ENCODE results near the gene STRN3.
"Not testable (repeated sequence)": the region's sequence is repeated elsewhere in the genome, so short reads cannot be mapped to it uniquely, and the experiment has no call there.

STRN3 gene

GRCh38 chr14:31068235-31068634, 42.1 kb upstream of the STRN3 start:
- no peak for TF ChIP-seq CTCF (IDR thresholded peaks at IDR 0.05; ENCODE audit: low read depth, low read length)
- no peak for DNase-seq
- H3K4me3 ChIP-seq (ENCODE audit: low read depth, low read length), result no peak overlapping the region
- no peaks in the 10 kb centered on the region for H3K27me3 ChIP-seq
- H3K36me3 ChIP-seq, result no peaks in the 10 kb centered on the region
- no peaks in the 10 kb centered on the region for H3K4me1 ChIP-seq
- no peaks in the 10 kb centered on the region for H3K9me3 ChIP-seq

- H3K36me3 ChIP-seq; H3K9me3 ChIP-seq; H3K4me1 ChIP-seq; H3K4me3 ChIP-seq (ENCODE audit: low read depth, low read length); DNase-seq; H3K27me3 ChIP-seq: not testable (repeated sequence)
Observed at GRCh38 chr14:31062908-31063307, 36.7 kb upstream of the STRN3 start.

- H3K4me1 ChIP-seq, result no peaks in the 10 kb centered on the region
- H3K4me3 ChIP-seq (ENCODE audit: low read depth, low read length), result no peak overlapping the region
- no peak for TF ChIP-seq CTCF (IDR thresholded peaks at IDR 0.05; ENCODE audit: low read depth, low read length)
- no peaks in the 10 kb centered on the region for H3K36me3 ChIP-seq
- DNase-seq, result no peak
- no peaks in the 10 kb centered on the region for H3K27me3 ChIP-seq
- no peaks in the 10 kb centered on the region for H3K9me3 ChIP-seq
Observed at GRCh38 chr14:31060253-31060875, 34.2 kb upstream of the STRN3 start.

- Histone ChIP-seq H3K27me3 (no peaks in the 10 kb centered on the region), H3K4me3 (ENCODE audit: low read depth, low read length) (no peak overlapping the region), H3K4me1 (no peaks in the 10 kb centered on the region), H3K9me3 (no peaks in the 10 kb centered on the region), H3K36me3 (no peaks in the 10 kb centered on the region)
- peak; percentile 10 for DNase-seq
- TF ChIP-seq CTCF (IDR thresholded peaks at IDR 0.05; ENCODE audit: low read depth, low read length), result no peak
Observed at GRCh38 chr14:31059152-31059924, 33.2 kb upstream of the STRN3 start.

GRCh38 chr14:31057701-31058364, 31.7 kb upstream of the STRN3 start:
- no peak for DNase-seq
- no peaks in the 10 kb centered on the region for H3K36me3 ChIP-seq
- no peaks in the 10 kb centered on the region for H3K27me3 ChIP-seq
- no peaks in the 10 kb centered on the region for H3K4me1 ChIP-seq
- no peak overlapping the region for H3K4me3 ChIP-seq (ENCODE audit: low read depth, low read length)
- TF ChIP-seq CTCF (IDR thresholded peaks at IDR 0.05; ENCODE audit: low read depth, low read length), result no peak
- no peaks in the 10 kb centered on the region for H3K9me3 ChIP-seq

- H3K4me3 ChIP-seq (ENCODE audit: low read depth, low read length), result no peak overlapping the region
- no peaks in the 10 kb centered on the region for H3K27me3 ChIP-seq
- H3K4me1 ChIP-seq, result no peaks in the 10 kb centered on the region
- H3K9me3 ChIP-seq, result no peaks in the 10 kb centered on the region
- DNase-seq, result no peak
- no peaks in the 10 kb centered on the region for H3K36me3 ChIP-seq
- no peak for TF ChIP-seq CTCF (IDR thresholded peaks at IDR 0.05; ENCODE audit: low read depth, low read length)
Observed at GRCh38 chr14:31057035-31057434, 30.9 kb upstream of the STRN3 start.

DNA sequence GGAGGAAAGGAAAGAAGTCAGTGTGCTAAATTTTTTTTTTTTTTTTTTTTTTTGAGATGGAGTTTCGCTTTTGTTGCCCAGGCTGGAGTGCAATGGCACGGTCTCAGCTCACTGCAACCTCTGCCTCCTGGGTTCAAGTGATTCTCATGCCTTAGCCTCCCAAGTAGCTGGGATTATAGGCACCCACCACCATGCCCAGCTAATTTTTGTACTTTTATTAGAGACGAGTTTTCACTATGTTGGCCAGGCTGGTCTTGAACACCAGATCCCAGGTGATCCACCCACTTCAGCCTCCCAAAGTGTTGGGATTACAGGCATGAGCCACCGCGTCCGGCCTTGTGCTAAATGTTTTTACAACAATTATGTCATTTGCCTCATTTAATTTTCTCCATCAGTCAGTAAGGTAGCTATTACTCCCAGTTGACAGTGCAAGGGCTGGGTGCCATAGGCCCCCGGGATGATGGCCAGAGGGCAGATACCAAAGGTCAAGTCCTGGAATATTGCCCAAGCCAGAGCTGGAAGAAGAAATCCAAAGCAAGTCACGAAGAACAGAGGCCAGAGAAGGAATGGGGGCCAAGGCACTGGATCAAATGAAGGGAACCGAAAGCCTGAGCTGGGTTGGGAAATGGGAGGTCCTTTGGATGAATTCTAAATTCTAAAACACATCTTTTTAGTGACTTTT, 26.9 kb upstream of the STRN3 start:
- DNase-seq; H3K36me3 ChIP-seq; H3K4me3 ChIP-seq (ENCODE audit: low read depth, low read length); H3K4me1 ChIP-seq; H3K27me3 ChIP-seq; H3K9me3 ChIP-seq: not testable (repeated sequence)

Data from BE2C (cell line).